ENCODE data around the gene RINT1. TPM values are rescaled to one million over a fixed set of nuclear protein-coding genes. Genes with fewer than 3 reads are reported as not detected.
"Not testable (repeated sequence)": the region's sequence is repeated elsewhere in the genome, so short reads cannot be mapped to it uniquely, and the experiment has no call there.

RINT1 gene
- total and polyA plus RNA-seq, 3 donors from 2014 or later, result 17.0 to 29.4 (median 21.1) TPM

GRCh38 chr7:105590793-105591192 is 58.8 kb downstream of the RINT1 start:
- H3K36me3 ChIP-seq (ENCODE audit: low read depth, missing control alignments), result no peaks in the 10 kb centered on the region
- intact Hi-C loops (cut with DNase I; ENCODE audit: low total_unique reads), result no loop called here
- no peak for DNase-seq
- no peaks in the 10 kb centered on the region for H3K27me3 ChIP-seq
- WGBS, 2 donors, result 90 to 92% methylated on average over 5 of the region's 5 CpGs
- H3K4me1 ChIP-seq, result no peaks in the 10 kb centered on the region
- no peak overlapping the region for H3K4me3 ChIP-seq
- H3K9me3 ChIP-seq, result no peaks in the 10 kb centered on the region
- no peak for TF ChIP-seq POLR2A (IDR thresholded peaks at IDR 0.05)
- TF ChIP-seq, protein P1, sequence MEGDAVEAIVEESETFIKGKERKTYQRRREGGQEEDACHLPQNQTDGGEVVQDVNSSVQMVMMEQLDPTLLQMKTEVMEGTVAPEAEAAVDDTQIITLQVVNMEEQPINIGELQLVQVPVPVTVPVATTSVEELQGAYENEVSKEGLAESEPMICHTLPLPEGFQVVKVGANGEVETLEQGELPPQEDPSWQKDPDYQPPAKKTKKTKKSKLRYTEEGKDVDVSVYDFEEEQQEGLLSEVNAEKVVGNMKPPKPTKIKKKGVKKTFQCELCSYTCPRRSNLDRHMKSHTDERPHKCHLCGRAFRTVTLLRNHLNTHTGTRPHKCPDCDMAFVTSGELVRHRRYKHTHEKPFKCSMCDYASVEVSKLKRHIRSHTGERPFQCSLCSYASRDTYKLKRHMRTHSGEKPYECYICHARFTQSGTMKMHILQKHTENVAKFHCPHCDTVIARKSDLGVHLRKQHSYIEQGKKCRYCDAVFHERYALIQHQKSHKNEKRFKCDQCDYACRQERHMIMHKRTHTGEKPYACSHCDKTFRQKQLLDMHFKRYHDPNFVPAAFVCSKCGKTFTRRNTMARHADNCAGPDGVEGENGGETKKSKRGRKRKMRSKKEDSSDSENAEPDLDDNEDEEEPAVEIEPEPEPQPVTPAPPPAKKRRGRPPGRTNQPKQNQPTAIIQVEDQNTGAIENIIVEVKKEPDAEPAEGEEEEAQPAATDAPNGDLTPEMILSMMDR (IDR thresholded peaks at IDR 0.05), result no peak
- no peak overlapping the region for H3K27ac ChIP-seq

DNA sequence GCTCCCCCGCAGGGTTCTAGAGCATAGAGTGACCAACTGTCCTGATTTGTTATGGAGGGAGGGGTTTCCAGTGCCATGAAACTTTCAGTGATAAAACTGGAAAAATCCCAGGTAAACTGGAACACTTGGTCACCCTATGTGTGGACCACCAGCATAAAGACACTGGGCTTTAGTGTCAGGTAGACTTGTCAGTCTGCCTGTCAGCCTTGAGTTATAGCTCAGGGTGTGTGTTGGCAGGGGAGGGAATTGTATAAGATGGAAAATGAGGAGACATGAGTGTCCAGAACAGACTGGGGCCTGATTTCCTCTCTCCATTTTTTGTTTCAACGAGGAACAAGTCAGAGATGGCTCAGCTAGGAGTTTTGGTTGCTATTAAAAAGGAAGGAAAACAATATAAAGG is 59.5 kb downstream of the RINT1 start:
- TF ChIP-seq POLR2A (IDR thresholded peaks at IDR 0.05), result no peak
- TF ChIP-seq, protein P1 (IDR thresholded peaks at IDR 0.05), result no peak
- Histone ChIP-seq H3K27ac (no peak overlapping the region), H3K4me1 (no peaks in the 10 kb centered on the region), H3K4me3 (no peak overlapping the region), H3K36me3 (ENCODE audit: low read depth, missing control alignments) (no peaks in the 10 kb centered on the region), H3K27me3 (no peaks in the 10 kb centered on the region), H3K9me3 (no peaks in the 10 kb centered on the region)
- 76 to 80% methylated on average over 2 of the region's 2 CpGs for WGBS, 2 donors
- intact Hi-C loops (cut with DNase I; ENCODE audit: low total_unique reads), result no loop called here
- DNase-seq, result no peak

- no peaks in the 10 kb centered on the region for H3K9me3 ChIP-seq
- TF ChIP-seq, protein P1 (IDR thresholded peaks at IDR 0.05), result no peak
- TF ChIP-seq POLR2A (IDR thresholded peaks at IDR 0.05), result no peak
Measured at GRCh38 chr7:105594034-105594433, 62.0 kb downstream of the RINT1 start.

GRCh38 chr7:105596866-105597265 is 64.9 kb downstream of the RINT1 start:
- Histone ChIP-seq H3K4me1 (no peaks in the 10 kb centered on the region), H3K27me3 (no peaks in the 10 kb centered on the region), H3K4me3 (no peak overlapping the region), H3K27ac (no peak overlapping the region), H3K9me3 (no peaks in the 10 kb centered on the region), H3K36me3 (ENCODE audit: low read depth, missing control alignments) (no peaks in the 10 kb centered on the region)
- no peak for DNase-seq
- intact Hi-C loops (cut with DNase I; ENCODE audit: low total_unique reads), result no loop called here
- TF ChIP-seq, protein P1 (IDR thresholded peaks at IDR 0.05), result no peak
- TF ChIP-seq POLR2A (IDR thresholded peaks at IDR 0.05), result no peak
- 77 to 81% methylated on average over 4 of the region's 4 CpGs for WGBS, 2 donors

More at GRCh38 chr7:105594034-105594433, 62.0 kb downstream of the RINT1 start:
- no peaks in the 10 kb centered on the region for H3K27me3 ChIP-seq
- 61 to 65% methylated on average over 3 of the region's 3 CpGs for whole genome bisulfite sequencing, 2 donors
- no peak overlapping the region for H3K4me3 ChIP-seq
- H3K36me3 ChIP-seq (ENCODE audit: low read depth, missing control alignments), result no peaks in the 10 kb centered on the region
- intact Hi-C loops (cut with DNase I; ENCODE audit: low total_unique reads), result no loop called here
- H3K27ac ChIP-seq, result no peak overlapping the region
- DNase-seq, result no peak
- no peaks in the 10 kb centered on the region for H3K4me1 ChIP-seq

- intact Hi-C loops (cut with DNase I; ENCODE audit: low total_unique reads); DNase-seq; H3K4me1 ChIP-seq; H3K4me3 ChIP-seq; H3K36me3 ChIP-seq (ENCODE audit: low read depth, missing control alignments); H3K9me3 ChIP-seq; H3K27me3 ChIP-seq; H3K27ac ChIP-seq: not testable (repeated sequence)
- WGBS, 2 donors, result 92 to 95% methylated on average over 8 of the region's 8 CpGs
Measured at GRCh38 chr7:105599080-105599479, 67.1 kb downstream of the RINT1 start.

Data from testis (tissue), 3 donors.